Neuronal stem cell (in vitro differentiated cells): Measurements from ENCODE around the gene STEEP1.
"Not testable (repeated sequence)": the region's sequence is repeated elsewhere in the genome, so short reads cannot be mapped to it uniquely, and the experiment has no call there.

Source experiments
- DNase-seq: peaks from one replicate; pipeline ENCODE4 v3.0.0-alpha.2; 2013; ENCODE audit warnings: low spot score
- H2AFZ ChIP-seq: one replicate; pipeline ENCODE4 v1.6.1; 2013; ENCODE audit warnings: mild to moderate bottlenecking, low read length, inconsistent platforms
- H2AK5ac ChIP-seq: 2 replicates; pipeline ENCODE4 v1.6.1; 2013; ENCODE audit warnings: low read depth, mild to moderate bottlenecking, inconsistent platforms, low read length, moderate library complexity, mixed read lengths
- H2BK120ac ChIP-seq: 2 replicates; pipeline ENCODE4 v1.6.1; 2013; ENCODE audit warnings: low read depth, mild to moderate bottlenecking, inconsistent platforms, low read length, moderate library complexity, mixed read lengths
- H2BK12ac ChIP-seq: one replicate; pipeline ENCODE4 v1.6.1; 2013; ENCODE audit warnings: low read length, inconsistent platforms
- H2BK15ac ChIP-seq: 2 replicates; pipeline ENCODE4 v1.6.1; 2013; ENCODE audit warnings: mild to moderate bottlenecking, low read length, inconsistent platforms, mixed read lengths
- H2BK5ac ChIP-seq: one replicate; pipeline ENCODE4 v1.6.1; 2013; ENCODE audit warnings: inconsistent platforms, mild to moderate bottlenecking, low read length, moderate library complexity
- H3K14ac ChIP-seq: one replicate; pipeline ENCODE4 v1.6.1; 2013; ENCODE audit warnings: low read length, inconsistent platforms
- H3K18ac ChIP-seq: 2 replicates; pipeline ENCODE4 v1.6.1; 2013; ENCODE audit warnings: low read length, inconsistent platforms
- H3K23ac ChIP-seq: 2 replicates; pipeline ENCODE4 v1.6.1; 2013; ENCODE audit warnings: low read depth, mild to moderate bottlenecking, mixed read lengths, low read length, inconsistent platforms; ENCODE audit not compliant: poor library complexity
- H3K27ac ChIP-seq: replicated peaks from 3 replicates; pipeline ENCODE4 v1.5.1; 2013; ENCODE audit warnings: low read length, inconsistent platforms
- H3K27me3 ChIP-seq, 3 experiments: 2 replicates each; pipeline ENCODE4 v1.6.1; 2013; ENCODE audit warnings: low read length in 3 of 3, mild to moderate bottlenecking in 2 of 3, inconsistent platforms in 1 of 3, low read depth in 1 of 3, mixed read lengths in 1 of 3, moderate library complexity in 1 of 3; ENCODE audit not compliant: control insufficient read depth in 3 of 3, insufficient read depth in 3 of 3
- H3K36me3 ChIP-seq, 2 donors: replicated peaks in 1 of 2; 2 replicates each; pipeline ENCODE4 v1.6.1; 2013; ENCODE audit warnings: low read length in 2 of 2; ENCODE audit not compliant: control insufficient read depth in 2 of 2, insufficient read depth in 2 of 2
- H3K4ac ChIP-seq: 2 replicates; pipeline ENCODE4 v1.6.1; 2013; ENCODE audit warnings: inconsistent platforms, mild to moderate bottlenecking, low read length, moderate library complexity
- H3K4me1 ChIP-seq, 2 donors: 1 replicate in 1 of 2; 2 replicates in 1 of 2; pipeline ENCODE4 v1.6.1; 2013; ENCODE audit warnings: low read length in 2 of 2, low read depth in 1 of 2; ENCODE audit not compliant: control insufficient read depth in 2 of 2, insufficient read depth in 1 of 2
- H3K4me2 ChIP-seq: one replicate; pipeline ENCODE4 v1.6.1; 2013; ENCODE audit warnings: mild to moderate bottlenecking, low read length, inconsistent platforms; ENCODE audit not compliant: insufficient read depth, poor library complexity, severe bottlenecking
- H3K4me3 ChIP-seq, 2 donors: 2 replicates each; pipeline ENCODE4 v1.5.1; 2013; ENCODE audit warnings: low read length in 2 of 2, mild to moderate bottlenecking in 2 of 2, inconsistent platforms in 1 of 2, moderate library complexity in 1 of 2
- H3K79me1 ChIP-seq: one replicate; pipeline ENCODE4 v1.6.1; 2013; ENCODE audit warnings: low read depth, mild to moderate bottlenecking, inconsistent platforms, low read length, moderate library complexity
- H3K9ac ChIP-seq: one replicate; pipeline ENCODE4 v1.6.1; 2013; ENCODE audit warnings: mild to moderate bottlenecking, low read depth, low read length, inconsistent platforms; ENCODE audit not compliant: poor library complexity
- H3K9me3 ChIP-seq, 2 donors: replicated peaks in 1 of 2; 2 replicates each; pipeline versions ENCODE3 to v1.6.1; 2013; ENCODE audit warnings: low read length in 2 of 2, mild to moderate bottlenecking in 2 of 2, inconsistent platforms in 1 of 2, low read depth in 1 of 2, mixed read lengths in 1 of 2, moderate library complexity in 1 of 2; ENCODE audit not compliant: control insufficient read depth in 2 of 2, insufficient read depth in 1 of 2
- H4K8ac ChIP-seq: one replicate; pipeline ENCODE4 v1.6.1; 2013; ENCODE audit warnings: low read depth, mild to moderate bottlenecking, inconsistent platforms, low read length, moderate library complexity
- H4K91ac ChIP-seq: one replicate; pipeline ENCODE4 v1.6.1; 2013; ENCODE audit warnings: low read length, low read depth, mild to moderate bottlenecking, inconsistent platforms; ENCODE audit not compliant: poor library complexity
- WGBS, 2 donors: extraction: QIAGEN DNeasy Blood & Tissue Kit; methylation state at CpG; one replicate each; pipeline ENCODE4 v1.1.7; 2013; ENCODE audit warnings: missing lambda C conversion rate in 2 of 2, mixed read lengths in 1 of 2; ENCODE audit not compliant: insufficient read length in 2 of 2, insufficient replicate concordance in 1 of 2; ENCODE audit errors: extremely low coverage in 2 of 2; 5-methylcytosine and 5-hydroxymethylcytosine counted together

The STEEP1 gene

GRCh38 chrX:119497185-119497584, 68.0 kb downstream of the STEEP1 start:
- Histone ChIP-seq H3K23ac (no peak overlapping the region), H2BK12ac (no peak overlapping the region), H2BK120ac (no peak overlapping the region), H4K8ac (no peak overlapping the region), H2BK15ac (no peak overlapping the region), H3K79me1 (no peaks in the 10 kb centered on the region), H3K4me3 (no peak overlapping the region), H3K4me1 (peaks cover 0 to 7% of the 10 kb centered on the region in 2 donors), H3K18ac (no peak overlapping the region), H3K4me2 (no peak overlapping the region), H4K91ac (no peak overlapping the region), H3K9ac (no peak overlapping the region), H3K9me3 (no peaks in the 10 kb centered on the region), H2AFZ (no peak overlapping the region), H3K27ac (no peak overlapping the region), H3K36me3 (no peaks in the 10 kb centered on the region), H2AK5ac (no peak overlapping the region), H2BK5ac (no peak overlapping the region), H3K27me3 (no peaks in the 10 kb centered on the region), H3K4ac (no peak overlapping the region), H3K14ac (no peak overlapping the region)
- no peak for DNase-seq
- WGBS, 2 donors = no CpG with 5 or more reads among the region's 1 CpG

- Histone ChIP-seq H3K36me3 (no peaks in the 10 kb centered on the region), H4K8ac (no peak overlapping the region), H3K27me3 (no peaks in the 10 kb centered on the region), H2AFZ (peak overlapping the region; percentile 56), H3K4ac (no peak overlapping the region), H3K4me1 (peaks cover 0 to 7% of the 10 kb centered on the region in 2 donors), H2BK5ac (no peak overlapping the region), H2AK5ac (no peak overlapping the region), H3K9me3 (no peaks in the 10 kb centered on the region), H3K79me1 (no peaks in the 10 kb centered on the region), H3K23ac (no peak overlapping the region), H3K9ac (no peak overlapping the region), H2BK15ac (no peak overlapping the region), H3K14ac (no peak overlapping the region), H3K27ac (no peak overlapping the region), H3K4me3 (no peak overlapping the region), H3K4me2 (no peak overlapping the region), H4K91ac (no peak overlapping the region), H2BK120ac (no peak overlapping the region), H3K18ac (no peak overlapping the region), H2BK12ac (no peak overlapping the region)
- DNase-seq = no peak
- WGBS, 2 donors = no CpG with 5 or more reads among the region's 10 CpGs
Measured at GRCh38 chrX:119495734-119496726, 69.2 kb downstream of the STEEP1 start.

- H4K8ac ChIP-seq, H3K4me1 ChIP-seq, H3K9me3 ChIP-seq, H3K9ac ChIP-seq, H2BK5ac ChIP-seq, H3K23ac ChIP-seq, H2AK5ac ChIP-seq, H3K14ac ChIP-seq, H3K27ac ChIP-seq, H2BK12ac ChIP-seq, H2BK120ac ChIP-seq, H3K4me2 ChIP-seq, H3K27me3 ChIP-seq, DNase-seq, H2BK15ac ChIP-seq, H4K91ac ChIP-seq, H3K79me1 ChIP-seq, H3K4me3 ChIP-seq, H3K4ac ChIP-seq, H3K36me3 ChIP-seq, H3K18ac ChIP-seq: not testable (repeated sequence)
- WGBS, 2 donors = no CpG with 5 or more reads among the region's 10 CpGs
- peak overlapping the region; percentile 72 for H2AFZ ChIP-seq
Measured at GRCh38 chrX:119493851-119494495, 71.2 kb downstream of the STEEP1 start.

- Histone ChIP-seq H3K4me1 (peaks cover 0 to 7% of the 10 kb centered on the region in 2 donors), H3K4me2 (no peak overlapping the region), H3K14ac (no peak overlapping the region), H3K18ac (no peak overlapping the region), H4K91ac (no peak overlapping the region), H2BK120ac (no peak overlapping the region), H3K9me3 (no peaks in the 10 kb centered on the region), H2AFZ (no peak overlapping the region), H3K27ac (no peak overlapping the region), H2BK15ac (no peak overlapping the region), H3K9ac (no peak overlapping the region), H3K23ac (no peak overlapping the region), H4K8ac (no peak overlapping the region), H2BK12ac (no peak overlapping the region), H3K4me3 (no peak overlapping the region), H2BK5ac (no peak overlapping the region), H3K36me3 (no peaks in the 10 kb centered on the region), H3K79me1 (no peaks in the 10 kb centered on the region), H3K27me3 (no peaks in the 10 kb centered on the region), H3K4ac (no peak overlapping the region), H2AK5ac (no peak overlapping the region)
- no peak for DNase-seq
- no CpG with 5 or more reads among the region's 2 CpGs for WGBS, 2 donors
Measured at GRCh38 chrX:119492463-119492862, 72.7 kb downstream of the STEEP1 start.
